Astrocyte of the spinal cord (primary cell): ENCODE measurements around the gene OLFM1.

Experiments used
- DNase-seq: peaks from one replicate; pipeline ENCODE4 v3.0.0; 2011; ENCODE audit warnings: low read depth, low spot score
- H3K4me3 ChIP-seq: 2 replicates; pipeline ENCODE4 v1.5.1; 2011; ENCODE audit warnings: low read depth, mild to moderate bottlenecking, low read length, moderate library complexity
- CTCF ChIP-seq: IDR thresholded peaks from 2 replicates; pipeline ENCODE4 v1.5.1; 2012; ENCODE audit warnings: low read depth, mild to moderate bottlenecking, low read length, inconsistent platforms
- in situ Hi-C: cut with HindIII; loops from 2 replicates; pipeline ENCODE4 v1.10.0; 2017; ENCODE audit warnings: low sequenced_read_pairs

The OLFM1 gene

GRCh38 chr9:135093911-135094584 is 6.6 kb downstream of the OLFM1 start:
- TF ChIP-seq CTCF = no peak
- H3K4me3 ChIP-seq = no peak overlapping the region
- in situ Hi-C loops = no loop called here
- DNase-seq = no peak

- no peak overlapping the region for H3K4me3 ChIP-seq
- in situ Hi-C loops = no loop called here
- no peak for TF ChIP-seq CTCF
- no peak for DNase-seq
These were observed 8.3 kb downstream of the OLFM1 start for GRCh38 chr9:135095470-135096407.

GRCh38 chr9:135096408-135096895 is 9.0 kb downstream of the OLFM1 start:
- no peak overlapping the region for H3K4me3 ChIP-seq
- no peak for DNase-seq
- no peak for TF ChIP-seq CTCF
- in situ Hi-C loops = no loop called here

GRCh38 chr9:135098400-135099105 is 11.1 kb downstream of the OLFM1 start:
- TF ChIP-seq CTCF = no peak
- no peak for DNase-seq
- no peak overlapping the region for H3K4me3 ChIP-seq
- in situ Hi-C loops = no loop called here

GRCh38 chr9:135099574-135099973 is 12.1 kb downstream of the OLFM1 start:
- in situ Hi-C loops = no loop called here
- H3K4me3 ChIP-seq = no peak overlapping the region

More at GRCh38 chr9:135099574-135099973, 12.1 kb downstream of the OLFM1 start:
- TF ChIP-seq CTCF = no peak
- DNase-seq = no peak
